Inflammatory macrophage treated with lipopolysaccharide for 1 hour (primary cell): ENCODE data around the gene COL4A2.
"Not testable (repeated sequence)": the region's sequence is repeated elsewhere in the genome, so short reads cannot be mapped to it uniquely, and the experiment has no call there.

Experiments used
- DNase-seq, 2 donors: peaks; one replicate each; pipeline ENCODE4 v3.0.0-alpha.2; 2020 to 2022

COL4A2 gene

DNA sequence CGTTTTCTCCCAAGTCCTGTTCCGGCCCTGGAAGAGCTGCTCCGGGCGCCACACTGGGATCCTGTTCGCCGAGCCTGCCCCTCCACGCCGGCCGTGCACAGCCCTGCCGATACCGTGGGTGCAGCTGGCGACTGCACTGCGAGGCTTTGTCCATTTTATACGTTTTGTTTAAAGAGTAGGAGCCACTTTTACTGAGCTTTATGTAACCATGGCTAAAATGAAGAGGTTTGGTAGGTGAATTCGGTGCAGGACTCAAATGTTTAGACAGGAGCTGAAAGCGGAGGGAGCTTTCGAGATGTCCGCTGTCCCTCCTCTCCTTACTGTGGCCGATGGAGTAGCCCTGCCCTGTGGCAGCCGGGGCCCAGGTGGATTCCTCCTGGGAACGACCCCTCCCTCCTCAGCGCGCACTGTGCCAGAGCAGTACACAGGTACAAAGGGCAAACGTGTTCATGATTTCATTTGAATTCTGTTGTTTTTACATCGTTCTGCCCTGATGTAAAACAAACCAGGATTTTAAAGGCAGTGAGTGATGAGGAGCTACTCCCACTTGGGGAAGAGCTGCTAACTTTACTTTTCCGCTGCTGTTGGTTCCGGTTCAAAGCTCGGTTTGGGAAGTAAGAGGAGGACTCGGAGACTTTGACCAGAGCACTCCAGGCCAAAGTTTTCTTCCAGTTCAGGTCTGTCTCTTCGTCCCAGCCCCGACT, 1.7 kb downstream of the COL4A2 start:
- DNase-seq: no peak

DNA sequence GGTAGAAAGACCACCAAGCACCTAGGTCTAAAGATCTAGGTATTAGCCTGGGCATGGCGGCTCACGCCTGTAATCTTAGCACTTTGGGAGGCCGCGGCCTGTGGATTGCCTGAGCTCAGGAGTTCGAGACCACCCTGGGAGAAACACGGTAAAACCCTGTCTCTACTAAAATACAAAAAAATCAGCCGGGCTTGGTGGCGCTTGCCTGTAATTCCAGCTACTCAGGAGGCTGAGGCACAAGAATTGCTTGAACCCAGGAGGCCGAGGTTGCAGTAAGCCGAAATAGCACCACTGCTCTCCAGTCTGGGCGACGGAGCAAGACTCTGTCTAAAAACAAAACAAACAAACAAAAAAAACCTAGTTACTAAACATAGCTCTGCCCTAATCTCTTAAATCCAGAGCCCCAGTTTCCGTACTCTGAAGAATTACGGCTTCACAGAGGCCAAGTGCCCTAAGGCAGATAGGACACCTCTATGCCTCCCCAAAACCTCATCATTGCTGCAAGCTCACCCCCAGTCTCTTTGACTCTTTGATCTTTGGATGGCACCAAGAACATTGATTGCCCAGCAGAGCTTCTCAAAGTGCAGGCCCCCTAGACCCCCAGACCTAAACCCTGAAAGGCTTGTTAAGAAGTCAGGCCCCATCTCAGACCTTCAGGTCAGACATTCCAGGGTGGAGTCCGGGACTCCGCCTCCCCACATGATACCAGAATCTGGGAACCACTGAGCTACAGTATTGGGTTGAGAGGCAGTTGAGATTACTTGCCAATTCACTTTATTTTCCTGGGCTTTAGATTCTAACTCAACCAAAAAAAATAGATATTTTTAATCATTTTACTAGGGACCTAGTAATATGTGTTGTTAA, 2.8 kb downstream of the COL4A2 start:
- DNase-seq: no peak

DNA sequence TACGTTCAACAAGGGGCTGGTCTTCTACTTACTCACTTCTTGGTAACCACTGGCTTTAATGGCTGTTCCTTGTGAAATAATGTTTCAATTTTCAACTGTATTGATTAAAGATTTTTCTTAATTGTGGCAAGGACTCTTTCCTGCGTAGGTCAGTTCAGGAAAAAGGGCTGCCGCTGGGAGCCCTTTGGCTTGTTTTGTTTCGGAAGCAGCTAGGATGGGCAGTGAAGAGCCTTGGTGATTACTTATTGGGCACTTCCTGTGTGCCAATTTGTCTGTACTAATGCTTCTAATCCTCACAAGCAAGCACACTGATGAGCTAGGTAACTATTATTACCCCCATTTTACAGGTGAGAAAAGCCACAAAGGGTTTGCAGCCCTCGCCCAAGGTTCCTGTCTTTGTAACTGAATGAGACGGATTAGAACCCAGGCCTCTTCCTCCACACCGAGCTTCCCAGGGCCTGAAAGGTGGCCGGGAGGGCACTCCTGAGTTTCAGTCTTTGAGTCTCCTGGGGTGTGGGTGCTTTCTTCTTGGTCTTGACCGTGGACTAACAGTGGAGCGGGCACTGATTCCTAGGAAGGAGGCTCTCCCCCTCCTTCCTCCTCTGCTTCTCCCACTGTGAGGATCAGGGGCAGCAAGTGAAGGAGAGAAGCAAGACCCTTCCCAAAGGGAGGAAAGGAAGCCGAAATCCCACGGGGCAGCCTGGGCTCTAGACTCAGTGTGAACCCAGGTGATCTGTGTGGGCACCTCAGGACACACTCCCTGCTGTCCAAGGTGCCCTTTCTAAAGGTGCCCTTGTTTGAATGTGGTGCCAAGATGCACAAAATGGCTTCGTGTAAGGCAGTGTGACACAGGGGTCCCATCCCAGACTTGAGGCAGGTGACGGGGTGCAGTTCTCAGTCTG, 3.7 kb downstream of the COL4A2 start:
- DNase-seq: no peak

DNA sequence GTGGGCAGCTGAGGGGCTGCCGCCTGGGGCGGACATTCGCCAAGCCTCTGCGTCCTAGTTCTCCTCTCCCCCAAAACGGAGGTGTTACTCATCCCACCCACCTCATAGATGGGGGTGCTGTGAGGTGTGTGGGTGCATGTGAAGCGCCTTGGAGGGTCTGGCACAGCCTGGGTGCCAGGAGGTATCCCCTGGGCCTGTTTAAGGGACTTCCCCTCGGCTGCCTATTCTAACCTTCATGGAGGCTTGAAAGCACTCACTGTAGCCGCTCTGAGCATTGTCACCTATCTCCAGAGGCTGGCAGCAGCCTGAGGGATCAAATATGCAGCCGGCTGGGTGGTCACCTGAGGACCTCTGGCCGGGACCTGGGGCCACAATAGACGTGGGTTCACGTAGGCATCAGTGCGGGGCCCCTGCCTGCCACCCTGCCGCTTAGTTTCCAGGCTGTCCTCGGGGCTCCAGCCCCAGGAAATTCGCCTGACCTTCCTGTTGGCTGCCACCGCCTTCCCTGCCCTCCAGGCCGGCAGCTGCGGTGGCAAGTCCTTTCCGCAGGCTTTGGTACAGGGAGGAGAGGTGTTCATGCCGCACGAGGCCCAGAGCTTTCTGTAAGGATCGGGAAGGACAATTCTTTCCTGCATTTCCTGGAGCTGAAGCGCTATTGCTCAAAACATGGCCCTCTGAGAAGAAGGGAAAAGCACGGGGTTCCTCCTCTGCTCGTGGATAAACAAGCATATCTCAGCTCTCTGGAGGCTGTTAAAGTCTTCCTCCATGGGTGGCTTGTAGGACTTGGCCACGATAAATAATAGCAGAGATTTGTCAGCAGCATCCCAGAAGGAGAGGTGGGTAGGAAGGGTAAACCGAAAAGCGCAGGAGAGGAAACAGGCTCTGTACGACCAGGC, 4.6 kb downstream of the COL4A2 start:
- DNase-seq: no peak

DNA sequence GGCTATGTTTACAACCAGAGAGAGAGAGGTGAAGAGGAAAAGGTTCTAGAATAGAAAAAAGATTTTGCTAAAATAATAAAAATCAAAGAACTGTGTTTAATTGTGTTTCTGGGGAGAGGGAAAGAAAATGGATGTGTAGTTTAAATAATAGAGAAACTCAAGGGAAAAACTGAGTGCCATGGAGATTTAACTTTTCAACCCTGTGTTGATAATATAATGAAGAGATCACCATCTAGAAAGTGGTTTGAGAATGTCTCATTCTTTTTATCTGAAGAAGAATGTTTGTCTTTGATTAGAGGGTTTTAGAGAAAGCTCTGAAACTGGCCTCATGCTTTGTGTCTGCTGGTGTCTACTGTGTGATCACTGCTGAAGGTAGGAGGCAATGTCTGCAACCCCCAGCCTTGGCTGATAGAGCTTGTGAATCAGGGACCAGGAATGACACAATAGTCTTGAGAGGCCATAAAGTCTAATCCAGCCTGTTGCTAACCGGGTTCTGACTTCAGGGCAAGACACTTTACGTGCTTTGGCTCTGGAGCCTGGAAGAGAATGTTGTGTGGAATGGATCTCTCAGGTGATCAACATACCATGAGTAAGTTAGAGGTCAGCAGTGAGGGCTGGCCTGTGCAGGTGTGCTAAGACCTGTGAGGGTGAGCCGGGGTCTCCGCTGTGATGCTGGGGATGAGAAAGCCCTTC, 5.4 kb downstream of the COL4A2 start:
- DNase-seq: no peak

DNA sequence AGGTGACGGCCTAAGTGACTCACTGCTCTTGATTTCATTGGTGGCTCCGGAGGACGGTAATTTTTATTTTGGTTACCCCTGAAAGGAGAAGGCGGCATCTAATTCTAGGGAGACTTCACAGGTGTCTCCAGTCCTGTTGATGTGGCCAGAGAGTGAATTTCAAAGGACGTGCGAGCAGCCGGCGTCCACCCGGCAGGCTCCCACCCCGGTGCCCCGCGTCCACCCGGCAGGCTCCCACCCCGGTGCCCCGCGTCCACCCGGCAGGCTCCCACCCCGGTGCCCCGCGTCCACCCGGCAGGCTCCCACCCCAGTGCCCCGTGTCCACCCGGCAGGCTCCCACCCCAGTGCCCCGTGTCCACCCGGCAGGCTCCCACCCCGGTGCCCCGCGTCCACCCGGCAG, 6.2 kb downstream of the COL4A2 start:
- not testable (repeated sequence) for DNase-seq

DNA sequence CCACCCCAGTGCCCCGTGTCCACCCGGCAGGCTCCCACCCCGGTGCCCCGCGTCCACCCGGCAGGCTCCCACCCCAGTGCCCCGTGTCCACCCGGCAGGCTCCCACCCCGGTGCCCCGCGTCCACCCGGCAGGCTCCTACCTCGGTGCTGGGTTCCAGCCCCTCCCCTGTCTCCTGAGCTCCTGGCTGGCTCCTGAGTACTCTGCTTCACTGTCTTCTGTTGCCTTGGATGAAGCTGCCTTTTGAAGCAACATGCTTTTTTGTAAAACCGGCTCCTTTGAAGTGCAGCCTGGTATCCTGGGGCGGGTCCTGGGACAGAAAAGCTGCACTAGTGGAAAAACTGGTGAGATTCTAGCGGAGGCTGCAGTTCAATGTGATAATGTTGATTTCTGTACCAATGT, 6.6 kb downstream of the COL4A2 start:
- not testable (repeated sequence) for DNase-seq

DNA sequence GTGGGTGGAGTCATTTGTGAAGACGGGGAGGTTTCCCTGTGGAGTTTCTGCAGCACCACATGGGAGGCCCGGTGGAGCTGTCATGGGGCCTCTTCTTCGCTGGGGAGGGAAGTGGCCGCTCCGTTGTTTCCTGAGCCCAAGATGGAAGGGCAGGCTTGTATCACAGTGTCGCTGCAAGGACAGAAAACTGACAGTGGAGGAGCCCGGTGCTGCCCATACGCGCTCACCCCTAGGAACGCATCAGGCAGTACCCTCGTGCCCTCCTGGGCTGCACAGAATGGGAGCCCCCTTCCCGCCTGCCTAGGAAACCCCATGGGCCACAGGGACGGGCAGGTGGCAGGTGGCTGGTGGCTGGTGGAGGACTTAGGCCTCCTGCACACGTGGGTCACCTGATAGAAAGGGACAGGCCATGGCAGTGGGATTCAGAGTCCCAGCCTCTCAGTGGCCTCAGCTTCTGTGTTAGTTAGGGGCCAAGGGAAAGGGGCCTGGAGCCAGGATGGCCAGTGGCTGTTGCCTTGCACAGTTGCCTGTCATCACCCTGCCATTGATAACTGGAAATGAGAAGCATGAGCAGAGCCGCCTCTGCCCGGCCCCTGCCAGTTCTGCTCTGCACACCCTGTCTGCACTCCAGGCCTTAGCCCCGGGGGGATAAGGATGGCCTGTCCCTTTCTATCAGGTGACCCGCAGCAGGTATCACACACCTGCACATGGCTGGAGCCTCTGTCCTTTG, 7.6 kb downstream of the COL4A2 start:
- no peak for DNase-seq

DNA sequence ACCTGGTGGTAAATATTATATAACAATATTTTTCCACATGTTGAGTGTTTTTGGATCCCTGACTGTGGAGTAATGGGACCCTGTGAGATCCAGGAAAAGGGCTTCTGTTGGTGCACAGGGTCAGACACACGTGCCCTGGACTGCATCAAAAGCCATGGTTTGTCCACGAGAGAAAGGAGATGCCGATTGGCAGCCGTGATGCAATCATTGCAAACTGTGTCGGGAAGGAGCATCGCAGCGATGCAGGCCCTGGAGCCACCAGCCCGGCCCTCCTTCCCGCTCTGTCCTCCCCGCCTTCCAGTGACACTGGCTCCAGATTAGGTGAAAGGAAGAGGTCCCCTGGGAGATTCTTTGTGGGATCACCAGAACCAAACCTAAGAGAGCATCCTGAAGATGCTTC, 9.1 kb downstream of the COL4A2 start:
- DNase-seq: no peak

DNA sequence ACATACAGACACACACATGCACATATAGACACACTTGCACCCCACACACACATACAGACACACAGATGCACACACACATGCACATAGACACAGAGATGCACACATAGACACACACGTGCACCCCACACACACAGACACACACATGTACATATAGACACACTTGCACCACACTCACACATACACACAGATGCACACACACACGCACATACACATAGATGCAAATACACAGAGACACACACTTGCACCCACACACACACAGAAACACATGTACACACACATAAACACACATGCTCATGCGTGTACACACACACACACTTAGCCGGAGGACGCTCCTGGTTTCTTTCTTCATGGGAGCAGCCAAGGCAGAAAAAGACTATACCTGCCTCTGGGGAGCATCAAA, 10.0 kb downstream of the COL4A2 start:
- no peak for DNase-seq

DNA sequence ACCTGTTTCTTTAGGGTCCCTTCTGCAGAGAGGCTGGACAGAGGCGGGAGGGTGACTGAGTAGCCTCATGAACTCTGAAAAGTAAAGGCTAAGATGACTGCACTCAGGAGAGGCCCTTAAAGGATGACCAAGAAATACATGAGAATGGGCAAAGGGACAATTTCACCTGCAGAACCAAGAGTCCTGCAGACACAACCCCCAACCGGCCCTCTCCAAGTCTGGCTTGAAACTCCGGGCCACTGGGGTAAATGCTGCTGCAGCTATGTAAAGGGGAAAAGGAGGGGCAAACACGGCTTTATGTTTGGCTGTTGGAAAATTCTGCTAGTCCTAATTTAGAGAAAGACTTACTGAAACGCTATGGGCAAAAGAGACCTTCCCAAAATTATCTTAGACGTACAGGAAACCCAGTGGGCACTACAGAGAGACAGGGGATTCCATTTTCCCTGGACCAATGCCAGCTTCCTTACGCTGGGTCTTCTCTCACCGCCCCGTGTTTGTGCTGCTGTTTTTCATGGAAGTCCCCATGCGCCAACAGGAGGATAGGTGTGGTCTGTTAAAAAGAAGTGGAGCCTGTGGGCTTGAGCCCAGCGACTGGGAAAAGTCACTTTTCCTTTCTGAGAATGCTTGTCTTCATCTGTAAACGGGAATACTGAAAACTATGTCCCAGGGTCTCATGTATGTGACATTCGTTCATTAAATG, 10.6 kb downstream of the COL4A2 start:
- DNase-seq: no peak

DNA sequence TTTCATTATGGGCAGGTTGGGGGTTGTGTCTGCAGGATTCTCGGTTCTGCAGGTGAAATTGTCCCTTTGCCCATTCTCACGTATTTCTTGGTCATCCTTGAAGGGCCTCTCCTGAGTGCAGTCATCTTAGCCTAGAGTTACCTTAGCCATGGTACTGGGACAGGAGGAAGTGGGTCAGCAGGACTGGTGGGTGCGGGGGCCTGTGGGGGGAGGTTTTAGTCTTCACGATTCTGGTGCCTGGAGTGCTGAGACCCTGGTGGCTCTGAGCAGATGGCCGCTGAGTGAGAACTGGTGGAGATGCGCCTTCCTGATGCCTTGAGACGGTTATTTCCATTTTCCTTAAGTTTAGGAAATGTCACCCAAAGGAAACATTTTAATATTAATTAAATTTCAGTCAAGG, 11.8 kb downstream of the COL4A2 start:
- no peak for DNase-seq

DNA sequence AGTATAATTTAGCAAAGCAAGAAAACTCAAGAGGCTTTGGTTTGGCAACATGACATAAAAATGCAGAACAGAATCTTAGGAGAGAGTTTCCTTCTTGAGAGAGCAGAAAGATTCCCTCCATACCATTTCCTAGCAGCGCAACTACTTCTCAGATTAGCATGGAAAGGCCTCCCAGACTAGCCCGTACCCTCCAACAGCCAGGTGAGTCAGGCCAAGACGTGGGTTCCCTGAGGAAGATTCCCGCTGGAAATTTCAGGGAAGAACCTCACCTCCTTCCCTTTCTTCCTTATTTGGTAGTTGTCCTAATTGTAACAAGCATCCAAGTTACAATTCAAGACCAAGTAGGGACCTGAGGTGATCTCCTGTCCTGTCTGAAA, 12.3 kb downstream of the COL4A2 start:
- no peak for DNase-seq

DNA sequence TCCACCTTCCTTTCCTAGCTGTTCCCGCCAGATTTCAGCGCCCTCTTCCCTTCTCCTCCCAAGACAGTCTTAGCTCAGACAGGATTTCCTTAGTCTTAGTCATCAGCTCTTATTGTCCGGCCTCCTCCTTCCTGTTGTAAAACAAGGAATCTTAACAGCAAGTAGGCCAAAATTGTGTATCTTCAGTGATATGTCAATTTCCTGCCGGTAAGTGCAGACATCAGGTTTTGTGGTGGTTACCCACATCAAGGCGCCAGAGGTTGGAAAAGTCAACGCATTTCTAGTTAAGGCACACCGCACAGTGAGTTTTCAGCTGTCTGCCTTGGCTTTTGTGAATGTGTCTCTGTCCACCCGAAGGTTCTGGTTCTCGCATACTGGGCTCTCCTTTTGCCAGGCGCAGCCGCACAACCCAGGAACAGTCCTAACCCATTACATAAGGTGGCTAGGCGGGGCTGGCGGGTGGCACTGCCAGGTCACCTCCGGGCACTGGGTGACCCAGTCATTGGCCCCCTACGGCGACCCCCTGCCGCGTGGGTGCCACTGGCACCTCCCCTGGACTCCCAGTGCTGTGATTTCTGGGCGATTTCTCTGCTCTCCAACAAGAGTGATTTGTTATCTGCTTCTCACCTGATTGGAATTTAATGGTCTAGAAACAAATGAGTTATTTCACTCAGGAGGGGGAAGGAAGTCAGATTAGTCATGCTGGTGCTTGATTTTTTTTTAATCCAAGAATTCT, 12.9 kb downstream of the COL4A2 start:
- no peak for DNase-seq

DNA sequence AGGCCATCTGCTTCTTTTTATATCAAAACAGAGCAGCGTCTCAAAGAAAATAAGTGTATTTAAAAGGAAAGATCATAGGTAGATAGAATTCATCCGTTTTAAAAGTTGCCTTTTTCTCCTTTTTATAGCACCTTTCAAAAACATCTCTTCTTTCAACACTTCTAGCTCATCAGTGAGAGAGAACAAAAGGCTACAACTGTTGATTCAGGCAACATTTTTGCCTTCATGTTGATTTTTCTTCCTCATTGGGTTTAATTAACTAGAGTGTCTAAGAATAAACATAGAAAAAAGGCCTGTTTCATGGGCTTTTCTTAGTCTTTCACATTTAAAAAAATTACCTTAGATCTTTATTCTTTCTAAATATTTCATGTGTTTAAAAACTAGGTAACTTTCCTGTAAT, 13.6 kb downstream of the COL4A2 start:
- DNase-seq: no peak

DNA sequence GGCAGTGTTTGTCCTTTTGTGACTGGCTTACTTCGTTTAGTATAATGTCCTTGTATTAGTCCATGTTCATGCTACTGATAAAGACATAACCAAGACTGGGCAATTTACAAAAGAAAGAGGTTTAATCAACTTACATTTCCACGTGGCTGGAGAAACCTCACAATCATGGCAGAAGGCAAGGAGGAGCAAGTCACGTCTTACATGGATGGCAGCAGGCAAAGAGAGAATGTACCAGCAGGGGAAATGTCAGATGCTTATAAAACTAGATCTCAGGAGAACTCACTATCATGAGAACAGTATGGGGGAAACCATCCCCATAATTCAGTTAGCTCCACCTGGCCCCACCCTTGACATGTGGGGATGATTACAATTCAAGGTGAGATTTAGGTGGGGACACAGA, 14.5 kb downstream of the COL4A2 start:
- DNase-seq: not testable (repeated sequence)

DNA sequence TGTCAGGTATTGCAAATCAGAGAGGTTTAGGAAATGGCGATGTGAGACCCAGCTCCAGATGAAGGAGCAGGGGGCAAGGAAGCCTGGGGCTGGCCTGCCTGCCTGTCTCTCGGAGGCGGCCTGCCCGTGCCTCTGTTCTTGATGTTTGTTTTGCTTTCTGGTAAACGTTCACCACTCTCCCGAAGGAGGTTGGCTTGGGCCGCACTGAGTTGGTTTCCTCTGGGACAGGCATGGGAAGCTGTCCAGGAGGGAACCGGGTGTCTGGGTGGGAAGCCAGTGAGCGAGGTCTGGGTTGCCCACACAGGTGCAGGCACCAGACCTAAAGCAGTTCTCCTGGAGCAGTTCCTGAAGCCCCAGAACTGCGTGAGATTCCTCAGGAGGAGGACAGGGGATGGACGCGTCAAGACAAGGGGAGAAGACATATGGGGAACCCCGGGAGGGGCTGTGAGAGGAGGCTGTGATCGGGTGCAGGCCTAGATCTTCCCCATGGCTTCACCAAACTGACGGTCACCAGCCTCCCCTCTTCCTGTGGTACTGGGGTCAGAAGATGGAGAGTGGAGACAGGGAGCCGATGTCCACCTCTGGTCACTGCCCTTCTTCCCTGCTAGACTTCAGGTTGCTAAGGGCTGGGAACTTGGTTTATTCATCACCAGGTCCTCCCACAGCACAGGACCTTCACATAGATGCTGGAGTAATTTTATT, 15.2 kb downstream of the COL4A2 start:
- DNase-seq: no peak

DNA sequence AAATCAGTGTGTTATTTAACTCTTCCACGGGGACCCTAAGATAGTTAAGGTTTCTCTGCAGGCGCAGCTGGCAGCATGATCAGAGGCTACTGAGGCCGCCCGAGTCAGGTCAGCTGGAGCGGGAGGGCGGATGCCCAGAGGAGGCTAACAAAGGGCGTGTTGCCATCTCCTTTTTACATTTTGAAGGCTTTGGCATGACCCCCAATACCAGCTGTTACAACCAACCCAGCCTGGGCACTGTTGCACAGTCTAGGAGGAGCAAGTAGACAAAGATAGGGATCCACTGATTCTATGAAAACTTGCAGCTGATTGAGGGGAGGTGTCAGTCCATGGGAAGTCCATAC, 15.7 kb downstream of the COL4A2 start:
- no peak for DNase-seq
